DOHH2 (cell line): ENCODE measurements around the gene NPLOC4.

Source experiments
- H3F3A ChIP-seq: fragments of 200-600 bp; sonication (generic), shearing (Covaris generic); 2 replicates; pipeline ENCODE4 v1.6.0; 2016; ENCODE audit warnings: antibody characterized with exemption, mild to moderate bottlenecking; ENCODE audit not compliant: control insufficient read depth, insufficient read depth
- H3K27ac ChIP-seq: fragments of 200-600 bp; sonication (generic); 2 replicates; pipeline ENCODE4 v1.5.1; 2014; ENCODE audit warnings: low read depth, mild to moderate bottlenecking, low read length, moderate library complexity
- H3K27me3 ChIP-seq: fragments of 200-600 bp; sonication (generic); 2 replicates; pipeline ENCODE4 v1.6.1; 2014; ENCODE audit warnings: mild to moderate bottlenecking, low read length, mixed read lengths; ENCODE audit not compliant: control insufficient read depth
- H3K36me3 ChIP-seq: fragments of 200-600 bp; sonication (generic); 2 replicates; pipeline ENCODE4 v1.6.1; 2014; ENCODE audit warnings: mild to moderate bottlenecking, low read length, moderate library complexity, mixed read lengths; ENCODE audit not compliant: control insufficient read depth
- H3K4me1 ChIP-seq: fragments of 200-600 bp; sonication (generic); 2 replicates; pipeline ENCODE4 v1.6.1; 2014; ENCODE audit warnings: mild to moderate bottlenecking, low read length, mixed read lengths; ENCODE audit not compliant: control insufficient read depth
- H3K4me2 ChIP-seq: fragments of 200-600 bp; sonication (generic); 2 replicates; pipeline ENCODE4 v1.6.0; 2014; ENCODE audit warnings: mild to moderate bottlenecking, low read length, moderate library complexity
- H3K4me3 ChIP-seq: fragments of 200-600 bp; sonication (generic); 2 replicates; pipeline ENCODE4 v1.5.1; 2014; ENCODE audit warnings: mild to moderate bottlenecking, low read length, mixed read lengths
- H3K79me2 ChIP-seq: fragments of 200-600 bp; sonication (generic); 2 replicates; pipeline ENCODE4 v1.6.1; 2014; ENCODE audit warnings: mild to moderate bottlenecking, low read length, mixed read lengths; ENCODE audit not compliant: control insufficient read depth
- H3K9me2 ChIP-seq: fragments of 200-600 bp; sonication (generic); replicated peaks from 2 replicates; pipeline ENCODE4 v1.6.1; 2014; ENCODE audit warnings: mild to moderate bottlenecking, low read length, mixed read lengths; ENCODE audit not compliant: control insufficient read depth
- H3K9me3 ChIP-seq: fragments of 200-600 bp; sonication (generic); 2 replicates; pipeline ENCODE4 v1.6.1; 2014; ENCODE audit warnings: antibody characterized with exemption, low read length, mixed read lengths; ENCODE audit not compliant: control insufficient read depth, insufficient read depth
- H4K20me1 ChIP-seq: fragments of 200-600 bp; sonication (generic); 2 replicates; pipeline ENCODE4 v1.6.0; 2014; ENCODE audit warnings: low read depth, mild to moderate bottlenecking, antibody characterized with exemption, low read length, moderate library complexity; ENCODE audit not compliant: control insufficient read depth, insufficient read depth
- CTCF ChIP-seq: fragments of 200-600 bp; sonication (generic); IDR thresholded peaks from one replicate; pipeline ENCODE4 v1.5.1; 2014; ENCODE audit warnings: antibody characterized with exemption, mild to moderate bottlenecking, low read depth, low read length; ENCODE audit not compliant: poor library complexity, severe bottlenecking
- EZH2phosphoT487 ChIP-seq: fragments of 200-600 bp; sonication (generic); IDR thresholded peaks from 2 replicates; pipeline ENCODE4 v1.6.1; 2017; ENCODE audit warnings: borderline replicate concordance, mild to moderate bottlenecking, antibody characterized with exemption, low read length, moderate library complexity, mixed read lengths

The NPLOC4 gene

GRCh38 chr17:81542431-81543338 is 94.2 kb downstream of the NPLOC4 start:
- no peaks in the 10 kb centered on the region for H4K20me1 ChIP-seq
- H3K4me1 ChIP-seq = no peaks in the 10 kb centered on the region

GRCh38 chr17:81541123-81541522 is 95.8 kb downstream of the NPLOC4 start:
- Histone ChIP-seq H3F3A (no peaks in the 10 kb centered on the region; the same call in 1 of the 2 replicates), H3K27ac (no peak overlapping the region), H3K27me3 (no peaks in the 10 kb centered on the region), H4K20me1 (no peaks in the 10 kb centered on the region), H3K9me3 (no peaks in the 10 kb centered on the region), H3K79me2 (no peaks in the 10 kb centered on the region), H3K4me2 (no peak overlapping the region), H3K36me3 (peaks cover 43% of the 10 kb centered on the region), H3K9me2 (no peaks in the 10 kb centered on the region), H3K4me1 (no peaks in the 10 kb centered on the region), H3K4me3 (no peak overlapping the region)
- no peak for TF ChIP-seq EZH2phosphoT487
- TF ChIP-seq CTCF = no peak

More at GRCh38 chr17:81542431-81543338, 94.2 kb downstream of the NPLOC4 start:
- no peak for TF ChIP-seq CTCF
- no peak for TF ChIP-seq EZH2phosphoT487
- H3K4me2 ChIP-seq = no peak overlapping the region
- no peaks in the 10 kb centered on the region; the same call in 1 of the 2 replicates for H3F3A ChIP-seq
- H3K27ac ChIP-seq = no peak overlapping the region
- no peak overlapping the region for H3K4me3 ChIP-seq
- peaks cover 58% of the 10 kb centered on the region for H3K36me3 ChIP-seq
- no peaks in the 10 kb centered on the region for H3K79me2 ChIP-seq
- H3K27me3 ChIP-seq = no peaks in the 10 kb centered on the region
- no peaks in the 10 kb centered on the region for H3K9me3 ChIP-seq
- no peaks in the 10 kb centered on the region for H3K9me2 ChIP-seq

DNA sequence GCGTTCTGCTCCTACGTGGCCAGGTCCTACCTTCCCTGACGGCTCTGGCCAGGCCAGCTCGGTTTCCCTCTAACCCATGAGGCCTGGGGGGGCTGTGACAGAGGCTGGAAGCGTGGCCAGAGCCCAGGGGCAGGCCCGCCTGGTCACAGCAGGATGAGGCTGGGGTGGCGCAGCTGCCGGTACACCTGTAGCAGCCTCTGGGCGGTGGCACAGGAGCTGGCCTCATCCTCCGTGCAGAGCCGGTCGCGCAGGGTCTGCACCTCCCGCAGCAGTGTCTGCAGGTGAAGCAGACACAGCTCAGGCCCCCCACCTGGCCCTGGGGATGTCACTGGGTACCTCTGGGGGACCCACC is 96.3 kb downstream of the NPLOC4 start:
- no peak for TF ChIP-seq CTCF
- TF ChIP-seq EZH2phosphoT487 = no peak
- H3K4me1 ChIP-seq = no peaks in the 10 kb centered on the region
- no peaks in the 10 kb centered on the region for H3K79me2 ChIP-seq
- no peak overlapping the region for H3K27ac ChIP-seq
- no peaks in the 10 kb centered on the region for H3K9me3 ChIP-seq
- no peaks in the 10 kb centered on the region for H4K20me1 ChIP-seq
- H3K4me2 ChIP-seq = no peak overlapping the region
- H3K4me3 ChIP-seq = no peak overlapping the region
- H3F3A ChIP-seq = no peaks in the 10 kb centered on the region; the same call in 1 of the 2 replicates
- peaks cover 38% of the 10 kb centered on the region for H3K36me3 ChIP-seq
- no peaks in the 10 kb centered on the region for H3K27me3 ChIP-seq
- no peaks in the 10 kb centered on the region for H3K9me2 ChIP-seq
